HCT116 (cell line): ENCODE data around the gene ZNF784. TPM values are rescaled to one million over a fixed set of nuclear protein-coding genes. Genes with fewer than 3 reads are reported as not detected.

Source experiments
- ATAC-seq: fragments of 200-7000 bp; cut with Tn5 transposase; 2 replicates; pipeline ENCODE4 v1.9.1; 2020; ENCODE audit warnings: mild to moderate bottlenecking, moderate library complexity
- BruUV-seq: library from RNA; stranded (reverse); fragments of 400-500 nt; replicated peaks from 2 replicates; lab custom pipeline; 2021; lab: Mats Ljungman, UMichigan
- CTCF ChIA-PET: fragments of 300-600 bp; sonication (Branson Sonifier 250); formaldehyde crosslinking; loops from one replicate; lab custom pipeline; 2021; ENCODE audit warnings: antibody characterized with exemption; lab: Charles Lee
- POLR2A ChIA-PET: fragments of 300-600, 350-600 bp; sonication (Branson Sonifier 250); formaldehyde crosslinking; loops from one replicate; lab custom pipeline; 2021; ENCODE audit warnings: antibody characterized with exemption; lab: Charles Lee
- RAD21 ChIA-PET, 2 experiments: fragments of 300-600 bp; sonication (Branson Sonifier 250); formaldehyde crosslinking; loops; one replicate each; lab custom pipeline; 2023; ENCODE audit warnings: low total read pairs in 2 of 2; ENCODE audit not compliant: uncharacterized antibody in 2 of 2, unreplicated experiment in 2 of 2, low non-redundant PET in 1 of 2; lab: Charles Lee
- DNase-seq: peaks from one replicate; pipeline ENCODE4 v3.0.0-alpha.2; 2010; ENCODE audit warnings: low read depth, low spot score
- H2AFZ ChIP-seq: fragments of 200-600 bp; shearing (Covaris generic), sonication (generic); 2 replicates; pipeline ENCODE4 v1.6.1; 2017; ENCODE audit warnings: low read depth, mixed run types, mixed read lengths, antibody characterized with exemption, low read length; ENCODE audit not compliant: poor library complexity, severe bottlenecking
- H3K27ac ChIP-seq: 2 replicates; pipeline ENCODE4 v1.5.1; 2012; ENCODE audit warnings: low read depth, low read length
- H3K27me3 ChIP-seq: fragments of 200-600 bp; sonication (generic); 2 replicates; pipeline ENCODE4 v1.6.1; 2016; ENCODE audit warnings: mixed run types, low read length, mixed read lengths; ENCODE audit not compliant: insufficient read depth
- H3K36me3 ChIP-seq, 2 experiments: fragments of 200-500 bp in 1 of 2; fragments of 200-600 bp in 1 of 2; sonication (Bioruptor generic) in 1 of 2; sonication (generic) in 1 of 2; 2 replicates each; pipeline versions ENCODE4 v1.5.1 to v1.6.1; 2014 to 2016; ENCODE audit warnings: low read length in 2 of 2, inconsistent platforms in 1 of 2, mixed read lengths in 1 of 2, mixed run types in 1 of 2; ENCODE audit not compliant: insufficient read depth in 2 of 2, control insufficient read depth in 1 of 2
- H3K4me1 ChIP-seq, 2 experiments: fragments of 200-600 bp in 1 of 2; sonication (generic) in 1 of 2; 2 replicates each; pipeline versions ENCODE4 v1.5.1 to v1.6.1; 2012 to 2017; ENCODE audit warnings: low read length in 2 of 2, inconsistent platforms in 1 of 2, mild to moderate bottlenecking in 1 of 2, mixed read lengths in 1 of 2, mixed run types in 1 of 2, moderate library complexity in 1 of 2; ENCODE audit not compliant: insufficient read depth in 2 of 2, control insufficient read depth in 1 of 2
- H3K4me2 ChIP-seq: fragments of 200-600 bp; sonication (generic); 2 replicates; pipeline ENCODE4 v1.6.1; 2017; ENCODE audit warnings: mixed run types, low read length, mixed read lengths
- H3K4me3 ChIP-seq, 2 experiments: fragments of 200-600 bp in 1 of 2; sonication (generic) in 1 of 2; replicated peaks in 1 of 2; 2 replicates each; pipeline ENCODE4 v1.5.1; 2011 to 2016; ENCODE audit warnings: low read length in 2 of 2, control low read depth in 1 of 2, low read depth in 1 of 2, mild to moderate bottlenecking in 1 of 2, mixed read lengths in 1 of 2, mixed run types in 1 of 2
- H3K79me2 ChIP-seq: fragments of 200-600 bp; sonication (generic); 2 replicates; pipeline ENCODE4 v1.6.1; 2017; ENCODE audit warnings: mild to moderate bottlenecking, mixed run types, low read length, moderate library complexity, mixed read lengths; ENCODE audit not compliant: insufficient read depth
- H3K9ac ChIP-seq: fragments of 200-600 bp; sonication (generic); 2 replicates; pipeline ENCODE4 v1.6.1; 2016; ENCODE audit warnings: low read length, mixed read lengths
- H3K9me2 ChIP-seq: fragments of 200-600 bp; sonication (generic), shearing (Covaris generic); 2 replicates; pipeline ENCODE4 v1.6.1; 2017; ENCODE audit warnings: mixed run types, mild to moderate bottlenecking, moderate library complexity; ENCODE audit not compliant: insufficient read depth
- H3K9me3 ChIP-seq, 2 experiments: fragments of 200-500 bp in 1 of 2; fragments of 200-600 bp in 1 of 2; sonication (Bioruptor generic) in 1 of 2; sonication (generic) in 1 of 2; 2 replicates each; pipeline ENCODE4 v1.6.1; 2014 to 2017; ENCODE audit warnings: low read length in 2 of 2, mixed read lengths in 2 of 2, inconsistent platforms in 1 of 2, low read depth in 1 of 2, mild to moderate bottlenecking in 1 of 2, mixed run types in 1 of 2, moderate library complexity in 1 of 2; ENCODE audit not compliant: control insufficient read depth in 1 of 2, insufficient read depth in 1 of 2
- H4K20me1 ChIP-seq: fragments of 200-600 bp; sonication (generic), shearing (Covaris generic); 2 replicates; pipeline ENCODE4 v1.6.1; 2017; ENCODE audit warnings: mixed run types, mild to moderate bottlenecking, moderate library complexity; ENCODE audit not compliant: insufficient read depth
- CEBPB ChIP-seq: IDR thresholded peaks from 2 replicates; pipeline ENCODE4 v1.6.1; 2012; ENCODE audit warnings: low read depth
- EGR1 ChIP-seq: IDR thresholded peaks from 2 replicates; pipeline ENCODE4 v1.6.1; 2012; ENCODE audit warnings: low read depth
- ELF1 ChIP-seq: IDR thresholded peaks from 2 replicates; pipeline ENCODE4 v1.6.1; 2012; ENCODE audit warnings: low read depth, borderline replicate concordance
- EZH2 ChIP-seq: fragments of 200-600 bp; sonication (generic); IDR thresholded peaks from 2 replicates; pipeline ENCODE4 v1.6.1; 2017; ENCODE audit warnings: antibody characterized with exemption, mixed run types
- EZH2phosphoT487 ChIP-seq: fragments of 200-600 bp; IDR thresholded peaks from 2 replicates; pipeline ENCODE4 v1.6.1; 2018; ENCODE audit warnings: antibody characterized with exemption, borderline replicate concordance
- FOSL1 ChIP-seq: IDR thresholded peaks from 2 replicates; pipeline ENCODE4 v1.6.1; 2012; ENCODE audit warnings: low read depth
- JUND ChIP-seq: IDR thresholded peaks from 2 replicates; pipeline ENCODE4 v1.6.1; 2012
- SIN3A ChIP-seq: IDR thresholded peaks from 2 replicates; pipeline ENCODE4 v1.6.1; 2012; ENCODE audit warnings: low read depth
- SRF ChIP-seq: IDR thresholded peaks from 2 replicates; pipeline ENCODE4 v1.6.1; 2012; ENCODE audit warnings: low read depth
- TCF7L2 ChIP-seq: IDR thresholded peaks from 2 replicates; pipeline ENCODE4 v1.7.0; 2011; ENCODE audit warnings: borderline replicate concordance, inconsistent platforms; ENCODE audit not compliant: insufficient read depth, insufficient read length; ENCODE audit errors: extremely low read depth
- ZNF274 ChIP-seq: fragments of 200-500 bp; sonication (Bioruptor generic); IDR thresholded peaks from 2 replicates; pipeline ENCODE4 v1.6.1; 2014; ENCODE audit warnings: mild to moderate bottlenecking, low read depth, low read length, inconsistent platforms
- intact Hi-C: fragments of 100-400 bp; cut with micrococcal nuclease; formaldehyde crosslinking; loops from 2 replicates; pipeline ENCODE4 v1.10.0; 2022
- total RNA-seq: library from RNA; stranded (reverse); gene quantifications from one replicate; pipeline ENCODE4 v1.2.1, GENCODE V29; 2021; ENCODE audit not compliant: unreplicated experiment
- TF ChIP-seq, protein P1 (sequence below): IDR thresholded peaks from 2 replicates; pipeline ENCODE4 v1.6.1; 2012
- TF ChIP-seq, protein P2 (sequence below): IDR thresholded peaks from 2 replicates; pipeline ENCODE4 v1.6.1; 2012
- TF ChIP-seq, protein P3 (sequence below): IDR thresholded peaks from 2 replicates; pipeline ENCODE4 v1.6.1; 2012; ENCODE audit warnings: low read depth

The ZNF784 gene
- total RNA-seq, 1 experiment from 2014 or later, result 5.3 TPM

DNA sequence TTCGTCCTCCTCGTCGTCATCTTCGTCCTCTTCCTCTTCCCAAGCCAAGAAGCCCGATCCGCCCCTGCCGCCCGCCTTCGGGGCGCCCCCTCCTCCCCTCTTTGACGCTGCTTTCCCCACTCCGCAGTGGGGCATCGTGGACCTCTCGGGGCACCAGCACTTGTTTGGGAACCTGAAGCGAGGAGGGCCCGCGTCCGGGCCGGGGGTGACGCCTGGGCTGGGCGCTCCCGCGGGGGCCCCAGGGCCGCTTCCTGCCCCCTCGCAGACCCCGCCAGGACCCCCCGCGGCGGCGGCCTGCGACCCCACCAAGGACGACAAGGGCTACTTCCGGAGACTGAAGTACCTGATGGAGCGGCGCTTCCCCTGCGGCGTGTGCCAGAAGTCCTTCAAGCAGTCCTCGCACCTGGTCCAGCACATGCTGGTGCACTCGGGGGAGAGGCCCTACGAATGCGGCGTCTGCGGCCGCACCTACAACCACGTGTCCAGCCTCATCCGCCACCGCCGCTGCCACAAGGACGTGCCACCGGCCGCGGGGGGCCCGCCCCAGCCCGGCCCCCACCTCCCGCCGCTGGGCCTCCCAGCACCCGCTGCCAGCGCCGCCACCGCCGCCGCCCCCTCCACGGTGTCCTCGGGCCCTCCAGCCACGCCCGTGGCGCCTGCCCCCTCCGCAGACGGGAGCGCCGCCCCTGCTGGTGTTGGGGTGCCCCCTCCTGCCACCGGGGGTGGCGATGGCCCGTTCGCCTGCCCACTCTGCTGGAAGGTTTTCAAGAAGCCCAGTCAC is 10.2 kb downstream of the ZNF784 start:
- Histone ChIP-seq H3K9me2 (no peaks in the 10 kb centered on the region), H3K27me3 (no peaks in the 10 kb centered on the region), H3K9me3 (no peaks in the 10 kb centered on the region), H3K9ac (no peak overlapping the region), H3K27ac (no peak overlapping the region), H3K4me2 (no peak overlapping the region), H3K4me3 (no peak overlapping the region), H3K79me2 (peaks cover 19% of the 10 kb centered on the region; the same call in 1 of the 2 replicates), H2AFZ (no peak overlapping the region), H3K36me3 (peaks cover 8 to 9% of the 10 kb centered on the region in 2 experiments; a peak in 3 of 4 replicates), H3K4me1 (no peaks in the 10 kb centered on the region), H4K20me1 (no peaks in the 10 kb centered on the region)
- ATAC-seq, result no peak
- no TSS peak for BruUV-seq
- POLR2A ChIA-PET, result no interaction called here
- DNase-seq, result no peak
- CTCF ChIA-PET, result no interaction called here
- intact Hi-C loops, result no loop called here
- RAD21 ChIA-PET, result no interaction called here
- TF ChIP-seq, protein P1, sequence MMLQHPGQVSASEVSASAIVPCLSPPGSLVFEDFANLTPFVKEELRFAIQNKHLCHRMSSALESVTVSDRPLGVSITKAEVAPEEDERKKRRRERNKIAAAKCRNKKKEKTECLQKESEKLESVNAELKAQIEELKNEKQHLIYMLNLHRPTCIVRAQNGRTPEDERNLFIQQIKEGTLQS, result no peak
- TF ChIP-seq EZH2 (no peak), SRF (no peak), JUND (no peak), SIN3A (no peak), EZH2phosphoT487 (no peak), ELF1 (no peak), CEBPB (no peak), ZNF274 (no peak), TCF7L2 (no peak), FOSL1 (no peak), EGR1 (no peak)
- TF ChIP-seq, protein P2, sequence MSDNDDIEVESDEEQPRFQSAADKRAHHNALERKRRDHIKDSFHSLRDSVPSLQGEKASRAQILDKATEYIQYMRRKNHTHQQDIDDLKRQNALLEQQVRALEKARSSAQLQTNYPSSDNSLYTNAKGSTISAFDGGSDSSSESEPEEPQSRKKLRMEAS, result no peak
- TF ChIP-seq, protein P3, sequence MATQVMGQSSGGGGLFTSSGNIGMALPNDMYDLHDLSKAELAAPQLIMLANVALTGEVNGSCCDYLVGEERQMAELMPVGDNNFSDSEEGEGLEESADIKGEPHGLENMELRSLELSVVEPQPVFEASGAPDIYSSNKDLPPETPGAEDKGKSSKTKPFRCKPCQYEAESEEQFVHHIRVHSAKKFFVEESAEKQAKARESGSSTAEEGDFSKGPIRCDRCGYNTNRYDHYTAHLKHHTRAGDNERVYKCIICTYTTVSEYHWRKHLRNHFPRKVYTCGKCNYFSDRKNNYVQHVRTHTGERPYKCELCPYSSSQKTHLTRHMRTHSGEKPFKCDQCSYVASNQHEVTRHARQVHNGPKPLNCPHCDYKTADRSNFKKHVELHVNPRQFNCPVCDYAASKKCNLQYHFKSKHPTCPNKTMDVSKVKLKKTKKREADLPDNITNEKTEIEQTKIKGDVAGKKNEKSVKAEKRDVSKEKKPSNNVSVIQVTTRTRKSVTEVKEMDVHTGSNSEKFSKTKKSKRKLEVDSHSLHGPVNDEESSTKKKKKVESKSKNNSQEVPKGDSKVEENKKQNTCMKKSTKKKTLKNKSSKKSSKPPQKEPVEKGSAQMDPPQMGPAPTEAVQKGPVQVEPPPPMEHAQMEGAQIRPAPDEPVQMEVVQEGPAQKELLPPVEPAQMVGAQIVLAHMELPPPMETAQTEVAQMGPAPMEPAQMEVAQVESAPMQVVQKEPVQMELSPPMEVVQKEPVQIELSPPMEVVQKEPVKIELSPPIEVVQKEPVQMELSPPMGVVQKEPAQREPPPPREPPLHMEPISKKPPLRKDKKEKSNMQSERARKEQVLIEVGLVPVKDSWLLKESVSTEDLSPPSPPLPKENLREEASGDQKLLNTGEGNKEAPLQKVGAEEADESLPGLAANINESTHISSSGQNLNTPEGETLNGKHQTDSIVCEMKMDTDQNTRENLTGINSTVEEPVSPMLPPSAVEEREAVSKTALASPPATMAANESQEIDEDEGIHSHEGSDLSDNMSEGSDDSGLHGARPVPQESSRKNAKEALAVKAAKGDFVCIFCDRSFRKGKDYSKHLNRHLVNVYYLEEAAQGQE, result no peak
- TF ChIP-seq, all 23 proteins: peak for 0
